Umbilical cord (tissue), 2 donors: Measurements from ENCODE around the gene ANKUB1. TPM values are rescaled to one million over a fixed set of nuclear protein-coding genes. Genes with fewer than 3 reads are reported as not detected.

Source experiments
- DNase-seq: peaks from one replicate; pipeline ENCODE4 v3.0.0-alpha.2; 2015; ENCODE audit warnings: low spot score
- total RNA-seq: library from RNA; depleted of rRNA; stranded (reverse); fragments of >200 nt; gene quantifications from one replicate; pipeline ENCODE4 v1.2.3, GENCODE V29; 2014; ENCODE audit warnings: low replicate concordance; ENCODE audit not compliant: insufficient read depth

ANKUB1 gene
- total RNA-seq, 1 donor from 2014 or later: 40.9 TPM

- DNase-seq: no peak
Measured at GRCh38 chr3:149713730-149714654, 78.4 kb downstream of the ANKUB1 start.

Other genes with a start within 250 kb of the ANKUB1 start
- gene WWTR1, start 134.5 kb downstream of the ANKUB1 start, total RNA-seq: 110 TPM
- 26.0 TPM for gene COMMD2, start 40.1 kb downstream of the ANKUB1 start, total RNA-seq
- 132 TPM for gene RNF13, start 20.7 kb upstream of the ANKUB1 start, total RNA-seq
- 79.4 TPM for gene PFN2, start 178.3 kb upstream of the ANKUB1 start, total RNA-seq